ENCODE measurements around the gene KLHDC1.

GRCh38 chr14:49688701-49689030 lies 4.3 kb upstream of the KLHDC1 start:
- TF ChIP-seq ZFP37 (tag by site-specific recombination; IDR thresholded peaks at IDR 0.05): no peak
- no peak for TF ChIP-seq CTCF (tag by site-specific recombination; IDR thresholded peaks at IDR 0.05)
- TF ChIP-seq ZNF768 (tag by site-specific recombination; IDR thresholded peaks at IDR 0.05): no peak
- TF ChIP-seq ZNF174 (tag by site-specific recombination; IDR thresholded peaks at IDR 0.05): no peak
- TF ChIP-seq ZNF792 (tag by site-specific recombination; IDR thresholded peaks at IDR 0.05): no peak
- no peak for TF ChIP-seq ATF2 (tag by site-specific recombination; IDR thresholded peaks at IDR 0.05; ENCODE audit: low read depth)
- TF ChIP-seq ZNF354C (tag by site-specific recombination; IDR thresholded peaks at IDR 0.05; ENCODE audit: borderline replicate concordance, low read depth): no peak
- no peak for TF ChIP-seq TCF7L2 (IDR thresholded peaks at IDR 0.05; ENCODE audit: borderline replicate concordance, low read depth, low read length)

Measured in HEK293 (cell line).